ENCODE results near the gene DAZAP1.

DAZAP1 gene

GRCh38 chr19:1393841-1394240 is 13.5 kb upstream of the DAZAP1 start:
- no peak for DNase-seq (ENCODE audit: low read depth)

DNA sequence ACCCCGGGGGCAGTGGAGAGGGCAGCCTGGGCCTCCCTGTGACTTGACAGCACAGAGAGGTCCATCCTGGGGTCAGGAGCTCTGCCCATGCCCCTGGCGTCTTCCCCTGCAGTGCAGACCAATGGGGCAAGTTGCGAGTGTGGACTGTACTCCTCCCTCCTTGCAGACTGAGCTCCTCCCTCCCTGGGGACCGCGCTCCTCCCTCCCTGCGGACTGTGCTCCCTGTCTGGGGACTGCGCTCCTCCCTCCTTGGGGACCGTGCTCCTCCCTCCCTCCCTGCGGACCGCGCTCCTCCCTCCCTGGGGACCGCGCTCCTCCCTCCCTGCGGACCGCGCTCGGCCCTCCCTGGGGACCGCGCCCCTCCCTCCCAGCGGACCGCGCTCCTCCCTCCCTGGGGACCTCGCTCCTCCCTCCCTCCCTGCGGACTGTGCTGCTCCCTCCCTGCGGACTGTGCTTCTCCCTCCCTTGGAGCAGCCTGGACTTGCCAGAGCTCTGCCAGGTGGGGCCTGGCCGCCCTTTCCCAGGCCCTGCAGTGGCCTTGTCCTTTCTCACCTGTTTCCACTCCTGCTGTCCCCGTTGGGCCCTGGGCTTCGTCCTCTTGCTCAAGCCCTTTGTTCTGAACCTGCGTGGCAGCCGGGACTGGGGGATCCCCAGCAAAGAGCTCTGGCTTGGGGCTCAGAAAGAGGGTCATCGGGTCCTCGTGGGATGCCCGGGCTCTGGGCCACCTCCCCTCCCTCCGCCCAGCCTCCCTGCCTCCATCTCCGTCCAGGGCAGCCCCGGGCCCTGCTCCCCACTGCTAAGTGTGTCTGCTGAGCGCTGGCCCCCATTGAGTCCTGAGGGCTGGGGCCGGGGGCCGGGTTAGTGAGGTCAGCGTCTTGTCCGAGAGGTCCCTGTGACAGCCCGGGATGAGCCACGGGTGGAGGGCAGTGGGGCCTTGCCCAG is 12.9 kb upstream of the DAZAP1 start:
- DNase-seq (ENCODE audit: low read depth): no peak

DNA sequence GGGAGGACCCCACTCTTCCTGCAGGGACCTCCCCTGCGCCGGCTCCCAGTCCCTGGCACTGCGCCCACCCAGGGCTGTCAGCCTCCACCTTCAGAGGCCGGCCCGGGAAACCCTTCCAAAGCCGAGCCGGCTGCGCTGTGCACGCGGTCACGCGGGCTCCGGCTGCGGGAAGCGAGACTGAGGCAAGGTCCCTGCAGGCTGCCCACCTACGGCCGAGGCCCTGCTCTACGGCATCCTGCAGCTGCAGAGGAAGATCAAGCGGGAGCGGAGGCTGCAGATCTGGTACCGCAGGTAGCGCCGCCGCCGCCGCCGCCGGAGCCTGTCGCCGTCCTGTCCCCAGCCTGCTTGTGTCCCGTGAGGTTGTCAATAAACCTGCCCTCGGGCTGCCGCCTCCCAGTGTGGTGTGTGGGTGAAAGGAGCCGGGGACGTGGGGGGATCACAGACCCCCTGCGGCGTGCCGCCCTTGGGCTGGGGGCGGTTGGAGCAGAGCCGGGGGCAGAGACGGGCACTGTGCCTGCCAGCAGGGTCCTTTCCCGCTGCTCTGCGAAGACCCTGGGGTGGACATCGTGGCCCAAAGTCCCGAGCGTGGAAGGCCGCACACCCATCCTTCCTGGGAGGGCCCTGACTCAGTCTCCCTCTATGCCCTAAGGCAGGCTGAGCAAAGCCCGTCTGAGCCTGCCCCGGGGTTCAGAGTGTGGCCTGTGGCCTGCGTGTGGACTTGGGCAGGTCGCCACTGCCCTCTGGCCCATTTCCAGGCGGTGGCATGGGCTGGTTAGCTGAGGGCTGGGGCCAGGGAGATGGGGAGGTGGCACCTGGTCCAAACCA is 12.0 kb upstream of the DAZAP1 start:
- DNase-seq (ENCODE audit: low read depth): no peak

DNA sequence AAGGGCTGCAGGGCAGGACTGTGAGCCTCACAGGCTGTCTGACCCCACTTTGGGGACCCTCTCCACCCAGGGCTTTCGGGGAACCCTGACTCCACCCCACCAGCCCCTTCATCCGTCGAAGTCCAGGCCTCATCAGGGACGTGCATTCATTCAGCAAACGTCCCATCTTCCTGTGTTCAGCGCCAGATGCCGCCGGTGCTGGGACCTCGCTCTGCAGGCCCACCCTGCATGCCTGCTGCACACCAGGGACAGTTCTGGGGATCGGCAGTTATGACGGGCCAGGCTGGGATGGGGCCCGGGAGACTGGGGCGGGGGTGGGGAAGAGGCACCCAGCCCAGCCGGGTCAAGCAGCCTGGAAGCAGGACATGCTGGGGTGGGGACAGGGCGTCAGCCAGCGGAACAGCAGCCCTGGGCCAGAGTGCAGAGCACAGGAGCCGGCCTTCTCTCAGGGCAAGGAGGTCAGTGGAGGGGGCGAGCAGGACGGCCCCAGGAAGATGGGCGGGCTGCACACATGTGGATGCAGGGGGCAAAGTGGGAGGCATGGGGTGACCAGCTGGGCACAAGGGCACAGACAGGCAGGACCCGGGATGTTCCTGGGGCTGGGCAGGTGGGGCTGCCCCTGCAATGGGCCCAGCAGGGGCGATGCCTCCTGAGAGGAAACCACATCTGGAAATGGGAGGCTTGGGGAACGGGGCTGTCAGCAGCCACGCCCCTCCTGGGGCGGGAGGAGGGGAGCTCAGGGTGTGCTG is 11.2 kb upstream of the DAZAP1 start:
- no peak for DNase-seq (ENCODE audit: low read depth)

GRCh38 chr19:1396768-1397679 is 10.4 kb upstream of the DAZAP1 start:
- no peak for DNase-seq (ENCODE audit: low read depth)

DNA sequence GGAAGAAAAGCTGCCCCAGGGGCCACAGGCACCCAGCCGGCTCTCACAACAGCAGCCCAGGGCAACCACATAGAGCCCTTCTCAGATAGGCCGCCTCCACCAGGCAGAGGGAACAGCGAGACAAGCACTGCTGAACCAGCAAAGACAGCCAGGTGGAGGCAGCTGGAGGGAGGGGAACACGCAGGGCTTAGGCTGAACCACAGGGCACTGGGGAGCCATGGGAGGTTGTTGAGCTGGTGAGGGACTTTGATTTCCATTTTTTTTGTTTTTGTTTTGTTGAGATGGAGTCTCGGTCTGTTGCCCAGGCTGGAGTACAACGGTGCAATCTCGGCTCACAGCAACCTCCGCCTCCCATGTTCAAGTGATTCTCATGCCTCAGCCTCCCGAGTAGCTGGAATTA is 9.5 kb upstream of the DAZAP1 start:
- DNase-seq (ENCODE audit: low read depth): no peak

GRCh38 chr19:1399079-1399478 is 8.3 kb upstream of the DAZAP1 start:
- no peak for DNase-seq (ENCODE audit: low read depth)

DNA sequence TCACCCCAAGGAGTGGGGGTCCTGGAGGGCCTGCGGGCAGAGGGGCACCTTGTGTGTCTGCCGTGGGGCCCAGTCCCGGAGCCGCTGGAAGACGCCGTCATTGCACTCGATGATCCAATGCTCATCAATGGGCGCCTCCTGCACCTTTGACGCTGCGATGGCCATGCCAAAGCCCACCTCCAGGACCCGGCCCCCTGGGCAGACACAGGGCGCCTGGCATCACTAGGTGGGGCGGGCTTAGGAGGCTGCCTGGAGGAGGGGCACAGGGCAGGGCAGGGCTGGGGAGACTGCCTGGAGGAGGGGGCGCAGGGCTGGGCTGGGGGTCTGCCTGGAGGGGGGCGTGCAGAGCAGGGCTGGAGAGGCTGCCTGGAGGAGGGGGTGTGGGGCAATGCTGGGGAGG is 7.6 kb upstream of the DAZAP1 start:
- no peak for DNase-seq (ENCODE audit: low read depth)

DNA sequence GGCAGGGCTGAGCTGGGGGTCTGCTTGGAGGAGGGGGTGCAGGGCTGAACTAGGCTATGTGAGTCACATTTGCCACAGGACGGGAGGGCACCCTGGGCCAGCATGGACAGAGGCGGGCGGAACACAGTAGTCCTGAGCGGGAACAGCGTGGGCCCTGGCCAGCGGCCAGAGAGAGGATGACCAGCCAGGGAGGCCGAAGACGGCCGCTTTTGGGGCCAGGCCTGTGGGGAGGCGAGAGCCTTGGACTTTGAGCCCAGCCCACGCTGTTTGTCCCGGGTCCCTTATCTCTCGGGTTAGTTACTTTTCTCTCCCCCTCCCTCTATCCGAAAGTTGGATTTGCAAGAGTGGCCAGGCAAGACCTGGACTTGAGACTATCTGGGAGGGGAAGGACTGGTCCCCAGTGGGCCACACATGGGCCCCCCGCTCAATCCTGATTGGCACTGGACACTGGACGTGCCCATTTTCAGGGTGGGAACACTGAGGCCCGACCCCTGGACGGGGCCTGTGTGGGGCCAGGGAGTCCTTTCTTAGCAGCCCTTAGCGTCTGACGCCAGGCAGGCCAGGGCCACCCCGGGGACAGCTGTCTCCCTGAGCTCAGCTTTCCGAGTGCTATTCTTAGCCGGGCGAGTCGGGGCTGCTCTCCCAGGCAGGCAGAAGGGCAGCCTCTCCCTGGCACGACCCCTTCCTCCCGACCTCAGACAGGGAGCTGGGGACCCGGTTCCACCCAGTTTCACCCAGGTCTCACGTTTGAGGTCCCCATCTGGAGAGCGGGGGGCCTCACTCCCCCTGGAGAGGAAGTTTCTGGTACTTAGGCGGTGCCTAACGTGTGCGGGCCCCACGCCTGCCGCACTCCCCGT is 6.9 kb upstream of the DAZAP1 start:
- no peak for DNase-seq (ENCODE audit: low read depth)

DNA sequence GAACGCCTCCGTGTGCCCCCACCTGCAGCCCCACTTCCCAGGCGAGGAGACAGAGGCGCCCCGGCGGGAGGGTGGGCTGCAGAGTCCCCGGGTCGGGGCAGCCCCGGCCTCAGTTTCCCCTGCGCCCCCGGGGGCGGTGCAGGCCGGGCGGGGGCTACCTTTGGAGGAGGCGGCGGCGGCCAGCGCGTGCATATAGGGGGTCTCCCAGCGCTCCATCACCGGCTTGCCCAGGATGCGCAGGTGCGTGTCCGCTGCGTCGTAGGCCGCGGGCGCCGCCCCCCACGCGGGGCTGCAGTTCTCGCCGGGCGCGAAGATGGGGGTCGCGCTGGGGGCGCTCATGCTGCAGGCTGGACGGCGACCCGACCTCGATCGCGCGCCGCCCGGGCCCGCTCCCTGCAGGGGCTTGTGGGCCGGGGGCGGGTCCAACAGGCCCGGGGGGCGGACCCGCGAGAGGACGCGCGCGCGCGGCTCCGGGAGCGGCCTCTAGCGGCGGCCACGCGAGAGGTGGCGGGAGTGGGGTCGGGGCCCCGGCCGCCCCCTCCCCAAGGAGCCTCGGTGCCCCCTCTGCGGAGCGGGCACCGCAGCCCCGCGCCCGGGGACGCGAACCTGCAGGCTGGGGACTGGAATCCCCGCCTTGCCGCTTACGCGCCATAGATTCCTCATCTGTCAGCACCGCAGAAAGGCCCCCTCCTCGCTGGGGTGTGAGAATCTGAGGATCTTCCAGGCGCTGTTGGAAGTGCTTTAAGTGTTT is 6.1 kb upstream of the DAZAP1 start, which contains the start of gene GAMT:
Gene GAMT (minus strand): TSS at position 405 of the 751 bp plus-strand sequence. CDS start 66 bp downstream, at position 339.
- DNase-seq (ENCODE audit: low read depth): peak; percentile 52

- no peak for DNase-seq (ENCODE audit: low read depth)
These were observed 5.5 kb upstream of the DAZAP1 start for GRCh38 chr19:1401889-1402217.

- no peak for DNase-seq (ENCODE audit: low read depth)
These were observed 4.8 kb upstream of the DAZAP1 start for GRCh38 chr19:1402411-1403070.

- DNase-seq (ENCODE audit: low read depth): peak; percentile 100
These were observed 435 bp upstream of the DAZAP1 start for GRCh38 chr19:1406774-1407527.

GRCh38 chr19:1408300-1409203 is 1.2 kb downstream of the DAZAP1 start:
- DNase-seq (ENCODE audit: low read depth): peak; percentile 50

DNA sequence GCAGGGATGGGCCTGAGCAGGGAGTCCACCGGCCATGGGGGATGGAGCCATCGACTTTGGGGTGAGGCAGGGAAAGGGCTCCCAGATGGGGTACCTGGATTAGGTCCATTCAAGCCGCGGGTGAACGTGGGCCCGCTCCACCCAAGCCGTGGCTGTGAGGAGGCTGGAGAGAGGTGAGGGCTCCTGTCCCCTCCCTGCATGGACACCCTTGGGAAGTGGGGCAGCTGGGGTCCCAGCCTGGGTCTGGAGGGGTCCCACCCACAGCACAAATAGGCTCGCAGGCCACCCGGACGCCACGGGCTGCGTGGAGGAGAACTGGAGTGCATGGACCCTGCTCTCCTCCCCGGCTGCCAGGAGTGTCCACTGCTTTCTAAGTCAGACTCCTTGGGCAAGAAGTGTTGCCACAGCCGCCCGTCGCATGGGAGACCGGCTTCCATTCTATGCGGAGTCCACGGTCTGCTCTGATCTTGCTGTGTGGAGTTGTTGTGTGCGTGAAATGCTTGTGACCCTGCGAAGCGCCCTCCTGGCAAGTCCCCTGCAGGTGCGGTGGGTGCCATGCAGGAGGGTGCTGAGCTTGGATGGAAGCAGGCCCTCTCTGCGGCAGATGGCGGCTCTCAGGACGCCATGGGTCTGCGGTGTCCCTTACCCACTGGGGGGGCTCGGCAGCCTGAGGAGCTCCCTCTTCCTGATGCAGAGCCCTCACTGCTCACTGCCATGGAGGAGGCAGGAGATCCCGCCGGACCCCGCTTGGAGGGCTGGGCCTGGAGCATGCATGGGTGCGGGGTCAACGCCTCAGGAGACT is 2.0 kb downstream of the DAZAP1 start:
- DNase-seq (ENCODE audit: low read depth): no peak

- no peak for DNase-seq (ENCODE audit: low read depth)
These were observed 2.9 kb downstream of the DAZAP1 start for GRCh38 chr19:1410136-1410786.
